ENCODE results near the gene LTBP1.

DNA sequence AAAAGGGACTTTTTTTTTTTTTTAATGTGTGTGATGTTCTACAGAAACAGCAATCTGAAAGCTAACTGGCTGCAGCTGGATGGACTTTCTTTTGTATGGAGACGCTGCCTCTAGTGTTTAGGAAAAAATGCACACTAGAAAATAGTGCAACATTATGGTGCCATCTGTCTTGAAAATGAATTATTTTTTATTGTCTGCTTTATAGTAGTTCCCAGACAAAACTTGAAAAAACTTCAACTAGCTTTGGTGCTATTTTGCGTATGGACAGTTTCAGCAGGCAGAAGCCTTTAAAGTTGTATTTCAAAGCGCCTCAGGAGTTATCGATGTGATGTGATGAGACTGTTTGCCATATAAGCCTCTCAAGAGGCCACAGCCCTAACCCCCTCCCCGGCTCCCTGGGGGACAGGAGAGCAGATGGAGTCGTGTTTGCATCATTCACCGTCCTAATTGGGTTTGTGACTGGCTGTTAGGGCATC is 86.9 kb downstream of the LTBP1 start:
- TF ChIP-seq, protein P1, sequence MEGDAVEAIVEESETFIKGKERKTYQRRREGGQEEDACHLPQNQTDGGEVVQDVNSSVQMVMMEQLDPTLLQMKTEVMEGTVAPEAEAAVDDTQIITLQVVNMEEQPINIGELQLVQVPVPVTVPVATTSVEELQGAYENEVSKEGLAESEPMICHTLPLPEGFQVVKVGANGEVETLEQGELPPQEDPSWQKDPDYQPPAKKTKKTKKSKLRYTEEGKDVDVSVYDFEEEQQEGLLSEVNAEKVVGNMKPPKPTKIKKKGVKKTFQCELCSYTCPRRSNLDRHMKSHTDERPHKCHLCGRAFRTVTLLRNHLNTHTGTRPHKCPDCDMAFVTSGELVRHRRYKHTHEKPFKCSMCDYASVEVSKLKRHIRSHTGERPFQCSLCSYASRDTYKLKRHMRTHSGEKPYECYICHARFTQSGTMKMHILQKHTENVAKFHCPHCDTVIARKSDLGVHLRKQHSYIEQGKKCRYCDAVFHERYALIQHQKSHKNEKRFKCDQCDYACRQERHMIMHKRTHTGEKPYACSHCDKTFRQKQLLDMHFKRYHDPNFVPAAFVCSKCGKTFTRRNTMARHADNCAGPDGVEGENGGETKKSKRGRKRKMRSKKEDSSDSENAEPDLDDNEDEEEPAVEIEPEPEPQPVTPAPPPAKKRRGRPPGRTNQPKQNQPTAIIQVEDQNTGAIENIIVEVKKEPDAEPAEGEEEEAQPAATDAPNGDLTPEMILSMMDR (IDR thresholded peaks at IDR 0.05), result no peak
- TF ChIP-seq POLR2A (IDR thresholded peaks at IDR 0.05), result no peak

Measured in lower leg skin (tissue), 3 donors.